ENCODE data around the gene ATP6V0A1. TPM values are rescaled to one million over a fixed set of nuclear protein-coding genes. Genes with fewer than 3 reads are reported as not detected.

The ATP6V0A1 gene
- total RNA-seq, 1 experiment from 2014 or later, result 54.6 TPM

- POLR2A ChIA-PET (ENCODE audit: low non-redundant PET), result no interaction called here
- peaks cover 10% of the 10 kb centered on the region for H3K4me1 ChIP-seq (ENCODE audit: insufficient read depth, low read length, poor library complexity, severe bottlenecking)
- CTCF ChIA-PET, result no interaction called here
- H3K4me3 ChIP-seq (ENCODE audit: low read depth, low read length, poor library complexity, severe bottlenecking), result peak overlapping the region; percentile 83
- DNase-seq (ENCODE audit: low spot score), result peak; percentile 17
- BruUV-seq (replicated peaks), result TSS peak; percentile 60
- peaks cover 13% of the 10 kb centered on the region for H3K36me3 ChIP-seq (ENCODE audit: insufficient read depth, low read length, poor library complexity, severe bottlenecking)
- no peaks in the 10 kb centered on the region for H3K27me3 ChIP-seq (replicated peaks; ENCODE audit: insufficient read depth, low read depth, low read length, poor library complexity)
- H3K27ac ChIP-seq (ENCODE audit: low read depth, low read length, poor library complexity, severe bottlenecking), result peak overlapping the region; percentile 85
- TF ChIP-seq, protein P1, sequence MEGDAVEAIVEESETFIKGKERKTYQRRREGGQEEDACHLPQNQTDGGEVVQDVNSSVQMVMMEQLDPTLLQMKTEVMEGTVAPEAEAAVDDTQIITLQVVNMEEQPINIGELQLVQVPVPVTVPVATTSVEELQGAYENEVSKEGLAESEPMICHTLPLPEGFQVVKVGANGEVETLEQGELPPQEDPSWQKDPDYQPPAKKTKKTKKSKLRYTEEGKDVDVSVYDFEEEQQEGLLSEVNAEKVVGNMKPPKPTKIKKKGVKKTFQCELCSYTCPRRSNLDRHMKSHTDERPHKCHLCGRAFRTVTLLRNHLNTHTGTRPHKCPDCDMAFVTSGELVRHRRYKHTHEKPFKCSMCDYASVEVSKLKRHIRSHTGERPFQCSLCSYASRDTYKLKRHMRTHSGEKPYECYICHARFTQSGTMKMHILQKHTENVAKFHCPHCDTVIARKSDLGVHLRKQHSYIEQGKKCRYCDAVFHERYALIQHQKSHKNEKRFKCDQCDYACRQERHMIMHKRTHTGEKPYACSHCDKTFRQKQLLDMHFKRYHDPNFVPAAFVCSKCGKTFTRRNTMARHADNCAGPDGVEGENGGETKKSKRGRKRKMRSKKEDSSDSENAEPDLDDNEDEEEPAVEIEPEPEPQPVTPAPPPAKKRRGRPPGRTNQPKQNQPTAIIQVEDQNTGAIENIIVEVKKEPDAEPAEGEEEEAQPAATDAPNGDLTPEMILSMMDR (conservative IDR thresholded peaks at IDR 0.05; ENCODE audit: low read depth, low read length), result no peak
- TF ChIP-seq EZH2 (IDR thresholded peaks at IDR 0.05; ENCODE audit: borderline replicate concordance, low read depth, low read length, poor library complexity, severe bottlenecking), result no peak
- intact Hi-C loops (cut with micrococcal nuclease; ENCODE audit: unreplicated experiment), result no loop called here
- no peaks in the 10 kb centered on the region for H3K9me3 ChIP-seq (ENCODE audit: low read depth, low read length, poor library complexity, severe bottlenecking)
Observed at GRCh38 chr17:42562388-42563142, 103.9 kb downstream of the ATP6V0A1 start.

DNA sequence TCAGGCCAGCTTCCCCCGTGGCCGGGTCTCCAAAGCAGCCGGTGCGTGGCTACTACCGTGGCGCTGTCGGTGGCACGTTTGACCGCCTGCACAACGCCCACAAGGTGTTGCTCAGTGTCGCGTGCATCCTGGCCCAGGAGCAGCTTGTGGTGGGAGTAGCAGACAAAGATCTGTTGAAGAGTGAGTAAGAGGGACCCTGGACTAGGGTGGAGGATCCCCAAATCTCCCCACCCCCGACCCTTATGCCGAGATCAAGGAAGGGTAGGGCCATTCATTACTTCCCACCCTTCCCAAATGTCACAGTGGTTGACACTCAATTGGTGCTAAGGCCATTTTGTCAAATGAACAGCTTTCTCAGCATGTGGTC lies 104.4 kb downstream of the ATP6V0A1 start:
- ChIA-PET POLR2A (ENCODE audit: low non-redundant PET) (no interaction called here), CTCF (no interaction called here)
- H3K4me1 ChIP-seq (ENCODE audit: insufficient read depth, low read length, poor library complexity, severe bottlenecking), result peaks cover 10% of the 10 kb centered on the region
- peak overlapping the region; percentile 85 for H3K27ac ChIP-seq (ENCODE audit: low read depth, low read length, poor library complexity, severe bottlenecking)
- DNase-seq (ENCODE audit: low spot score), result no peak
- H3K4me3 ChIP-seq (ENCODE audit: low read depth, low read length, poor library complexity, severe bottlenecking), result peak overlapping the region; percentile 83
- no TSS peak for BruUV-seq (replicated peaks)
- H3K36me3 ChIP-seq (ENCODE audit: insufficient read depth, low read length, poor library complexity, severe bottlenecking), result peaks cover 13% of the 10 kb centered on the region
- H3K27me3 ChIP-seq (replicated peaks; ENCODE audit: insufficient read depth, low read depth, low read length, poor library complexity), result no peaks in the 10 kb centered on the region
- TF ChIP-seq, protein P1 (conservative IDR thresholded peaks at IDR 0.05; ENCODE audit: low read depth, low read length), result no peak
- no peak for TF ChIP-seq EZH2 (IDR thresholded peaks at IDR 0.05; ENCODE audit: borderline replicate concordance, low read depth, low read length, poor library complexity, severe bottlenecking)
- H3K9me3 ChIP-seq (ENCODE audit: low read depth, low read length, poor library complexity, severe bottlenecking), result no peaks in the 10 kb centered on the region
- intact Hi-C loops (cut with micrococcal nuclease; ENCODE audit: unreplicated experiment), result no loop called here

DNA sequence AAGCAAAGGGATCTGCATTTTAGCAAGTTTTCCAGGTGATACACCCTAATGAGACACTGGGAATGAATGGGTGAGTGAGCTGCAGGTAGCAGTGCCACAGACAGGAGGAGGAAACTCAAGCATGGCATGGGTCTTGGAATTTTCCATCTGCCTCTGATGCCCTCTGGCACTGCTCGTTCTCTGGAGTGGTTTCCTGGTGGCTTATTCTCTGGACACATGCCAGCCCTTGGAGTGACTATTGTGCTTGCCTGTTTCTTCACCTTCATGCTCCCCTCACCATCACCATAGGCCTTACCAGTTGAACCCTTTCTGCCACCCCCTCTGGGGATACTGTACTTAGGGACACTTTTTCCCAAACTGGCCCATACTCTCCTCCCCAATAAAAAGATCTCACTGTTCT lies 104.9 kb downstream of the ATP6V0A1 start:
- intact Hi-C loops (cut with micrococcal nuclease; ENCODE audit: unreplicated experiment), result no loop called here
- POLR2A ChIA-PET (ENCODE audit: low non-redundant PET), result no interaction called here
- Histone ChIP-seq H3K27me3 (replicated peaks; ENCODE audit: insufficient read depth, low read depth, low read length, poor library complexity) (no peaks in the 10 kb centered on the region), H3K9me3 (ENCODE audit: low read depth, low read length, poor library complexity, severe bottlenecking) (no peaks in the 10 kb centered on the region), H3K4me3 (ENCODE audit: low read depth, low read length, poor library complexity, severe bottlenecking) (peak overlapping the region; percentile 83), H3K36me3 (ENCODE audit: insufficient read depth, low read length, poor library complexity, severe bottlenecking) (peaks cover 15% of the 10 kb centered on the region), H3K4me1 (ENCODE audit: insufficient read depth, low read length, poor library complexity, severe bottlenecking) (peaks cover 10% of the 10 kb centered on the region), H3K27ac (ENCODE audit: low read depth, low read length, poor library complexity, severe bottlenecking) (no peak overlapping the region)
- BruUV-seq (replicated peaks), result no TSS peak
- peak; percentile 23 for DNase-seq (ENCODE audit: low spot score)
- TF ChIP-seq EZH2 (IDR thresholded peaks at IDR 0.05; ENCODE audit: borderline replicate concordance, low read depth, low read length, poor library complexity, severe bottlenecking), result no peak
- TF ChIP-seq, protein P1 (conservative IDR thresholded peaks at IDR 0.05; ENCODE audit: low read depth, low read length), result no peak
- CTCF ChIA-PET, result no interaction called here
